Right lobe of liver (tissue), 6 donors: Measurements from ENCODE around the gene MYOF. TPM values are rescaled to one million over a fixed set of nuclear protein-coding genes. Genes with fewer than 3 reads are reported as not detected.
"Not testable (repeated sequence)": the region's sequence is repeated elsewhere in the genome, so short reads cannot be mapped to it uniquely, and the experiment has no call there.

Experiments used
- ATAC-seq, 4 donors: fragments of 200-7000 bp; cut with Tn5 transposase; one replicate each; pipeline ENCODE4 v1.9.1; 2020; ENCODE audit warnings: mild to moderate bottlenecking in 4 of 4, moderate library complexity in 4 of 4
- DNase-seq, 3 donors: peaks; one replicate each; pipeline ENCODE4 v3.0.0-alpha.2; 2020
- H3K27ac ChIP-seq, 3 donors: fragments of 200-600 bp; one replicate each; pipeline ENCODE4 v1.8.0; 2022
- H3K27me3 ChIP-seq, 2 donors: fragments of 200-600 bp; one replicate each; pipeline ENCODE4 v1.8.0; 2022
- H3K36me3 ChIP-seq, 4 donors: fragments of 200-600 bp; sonication (generic) in 1 of 4; one replicate each; pipeline versions ENCODE4 v1.5.1 to v1.8.0; 2017 to 2022; ENCODE audit warnings: control low read depth in 1 of 4
- H3K4me1 ChIP-seq, 4 donors: fragments of 200-600 bp; sonication (generic) in 1 of 4; one replicate each; pipeline versions ENCODE4 v1.5.1 to v1.8.0; 2017 to 2022; ENCODE audit warnings: control low read depth in 1 of 4
- H3K4me3 ChIP-seq, 3 donors: fragments of 200-600 bp; one replicate each; pipeline ENCODE4 v1.8.0; 2022
- H3K9me3 ChIP-seq, 4 donors: fragments of 200-600 bp; sonication (generic) in 1 of 4; one replicate each; pipeline versions ENCODE4 v1.5.1 to v1.8.0; 2017 to 2022; ENCODE audit warnings: control low read depth in 1 of 4
- POLR2A ChIP-seq: fragments of 450-650 bp; IDR thresholded peaks from one replicate; pipeline ENCODE4 v1.6.1; 2017; ENCODE audit warnings: antibody characterized with exemption, mild to moderate bottlenecking
- WGBS: methylation state at CpG from one replicate; pipeline ENCODE4 v1.1.6; 2018; ENCODE audit warnings: low coverage, low lambda C conversion rate; ENCODE audit not compliant: insufficient coverage; ENCODE audit errors: missing lambda C conversion rate; 5-methylcytosine and 5-hydroxymethylcytosine counted together
- intact Hi-C, 2 donors: fragments of 100-400 bp; cut with DNase I; formaldehyde crosslinking; loops; one replicate each; pipeline versions ENCODE4 v1.11.2 to v1.14.1; 2022
- total RNA-seq, 6 experiments: library from RNA; depleted of rRNA in 2 of 6; stranded (reverse); fragments of >200 nt in 2 of 6; fragmentation: NEBNext Ultra II Directional in 3 of 6; extraction: Animal tissue kit (Norgen Biotek cat#: 25700) in 3 of 6; gene quantifications; one replicate each; pipeline versions ENCODE4 v1.1.0 to v1.2.4, GENCODE V29; 2016 to 2023
- TF ChIP-seq, protein P1 (sequence below), 4 donors: fragments of 200-600 bp in 3 of 4; fragments of 450-650 bp in 1 of 4; IDR thresholded peaks; one replicate each; pipeline versions ENCODE4 v1.5.1 to v1.8.0; 2016 to 2022; ENCODE audit warnings: antibody characterized with exemption in 4 of 4, mild to moderate bottlenecking in 2 of 4
- donor health status: DM: no; HTN: yes; CAD: no.
- donor health status: DM: no; HTN: no; CAD: no.
- donor health status: DM: no; HTN: no; CAD: no.
- donor health status: DM: no; HTN: yes; CAD: no.
- donor health status: DM: no; HTN: yes; CAD: no.

MYOF gene
- total RNA-seq, 6 experiments from 2014 or later, result 1.9 to 14.6 (median 3.2) TPM

DNA sequence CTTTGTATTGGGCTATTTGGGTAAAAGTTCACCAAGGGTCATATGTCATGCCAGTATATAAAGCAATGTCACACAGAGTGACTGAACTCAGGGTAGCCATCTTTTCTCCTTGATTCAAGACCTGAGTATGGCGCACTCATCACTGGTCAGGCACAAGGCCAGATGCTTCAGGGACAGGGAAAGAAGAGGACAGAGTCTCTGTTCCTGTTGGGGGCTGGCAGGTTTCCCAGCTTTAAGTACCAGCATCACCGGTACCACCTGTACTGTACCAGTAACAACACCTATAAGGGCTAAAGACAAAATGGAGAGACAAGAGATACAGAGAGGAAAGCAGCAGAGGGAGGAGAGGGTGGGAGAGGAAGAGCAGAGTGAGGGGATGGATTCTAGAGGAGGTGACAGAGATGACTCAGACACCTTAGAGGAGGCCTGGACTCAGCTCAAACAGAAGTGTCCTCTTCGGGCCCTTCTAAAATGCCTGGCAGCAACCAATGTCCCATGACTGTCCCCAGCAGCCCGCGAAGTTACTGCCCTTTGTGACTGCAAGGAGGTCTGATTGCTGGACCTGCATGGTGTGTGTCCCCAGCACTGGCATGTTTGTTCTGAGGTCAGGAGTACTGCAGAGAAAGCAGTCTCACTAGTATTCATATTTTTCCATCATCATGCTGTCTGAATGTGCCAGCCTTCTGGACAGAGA is 191.3 kb downstream of the MYOF start:
- ATAC-seq, result no peak
- H3K27ac ChIP-seq, result no peak overlapping the region
- intact Hi-C loops, result no loop called here
- TF ChIP-seq, protein P1, sequence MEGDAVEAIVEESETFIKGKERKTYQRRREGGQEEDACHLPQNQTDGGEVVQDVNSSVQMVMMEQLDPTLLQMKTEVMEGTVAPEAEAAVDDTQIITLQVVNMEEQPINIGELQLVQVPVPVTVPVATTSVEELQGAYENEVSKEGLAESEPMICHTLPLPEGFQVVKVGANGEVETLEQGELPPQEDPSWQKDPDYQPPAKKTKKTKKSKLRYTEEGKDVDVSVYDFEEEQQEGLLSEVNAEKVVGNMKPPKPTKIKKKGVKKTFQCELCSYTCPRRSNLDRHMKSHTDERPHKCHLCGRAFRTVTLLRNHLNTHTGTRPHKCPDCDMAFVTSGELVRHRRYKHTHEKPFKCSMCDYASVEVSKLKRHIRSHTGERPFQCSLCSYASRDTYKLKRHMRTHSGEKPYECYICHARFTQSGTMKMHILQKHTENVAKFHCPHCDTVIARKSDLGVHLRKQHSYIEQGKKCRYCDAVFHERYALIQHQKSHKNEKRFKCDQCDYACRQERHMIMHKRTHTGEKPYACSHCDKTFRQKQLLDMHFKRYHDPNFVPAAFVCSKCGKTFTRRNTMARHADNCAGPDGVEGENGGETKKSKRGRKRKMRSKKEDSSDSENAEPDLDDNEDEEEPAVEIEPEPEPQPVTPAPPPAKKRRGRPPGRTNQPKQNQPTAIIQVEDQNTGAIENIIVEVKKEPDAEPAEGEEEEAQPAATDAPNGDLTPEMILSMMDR (IDR thresholded peaks at IDR 0.05), result no peak
- TF ChIP-seq POLR2A, result no peak
- no peaks in the 10 kb centered on the region for H3K36me3 ChIP-seq
- no peaks in the 10 kb centered on the region for H3K27me3 ChIP-seq
- H3K4me1 ChIP-seq, result no peaks in the 10 kb centered on the region
- DNase-seq, result no peak
- no peaks in the 10 kb centered on the region for H3K9me3 ChIP-seq
- H3K4me3 ChIP-seq, result no peak overlapping the region
- 100% methylated on average over 1 of the region's 5 CpGs for WGBS

DNA sequence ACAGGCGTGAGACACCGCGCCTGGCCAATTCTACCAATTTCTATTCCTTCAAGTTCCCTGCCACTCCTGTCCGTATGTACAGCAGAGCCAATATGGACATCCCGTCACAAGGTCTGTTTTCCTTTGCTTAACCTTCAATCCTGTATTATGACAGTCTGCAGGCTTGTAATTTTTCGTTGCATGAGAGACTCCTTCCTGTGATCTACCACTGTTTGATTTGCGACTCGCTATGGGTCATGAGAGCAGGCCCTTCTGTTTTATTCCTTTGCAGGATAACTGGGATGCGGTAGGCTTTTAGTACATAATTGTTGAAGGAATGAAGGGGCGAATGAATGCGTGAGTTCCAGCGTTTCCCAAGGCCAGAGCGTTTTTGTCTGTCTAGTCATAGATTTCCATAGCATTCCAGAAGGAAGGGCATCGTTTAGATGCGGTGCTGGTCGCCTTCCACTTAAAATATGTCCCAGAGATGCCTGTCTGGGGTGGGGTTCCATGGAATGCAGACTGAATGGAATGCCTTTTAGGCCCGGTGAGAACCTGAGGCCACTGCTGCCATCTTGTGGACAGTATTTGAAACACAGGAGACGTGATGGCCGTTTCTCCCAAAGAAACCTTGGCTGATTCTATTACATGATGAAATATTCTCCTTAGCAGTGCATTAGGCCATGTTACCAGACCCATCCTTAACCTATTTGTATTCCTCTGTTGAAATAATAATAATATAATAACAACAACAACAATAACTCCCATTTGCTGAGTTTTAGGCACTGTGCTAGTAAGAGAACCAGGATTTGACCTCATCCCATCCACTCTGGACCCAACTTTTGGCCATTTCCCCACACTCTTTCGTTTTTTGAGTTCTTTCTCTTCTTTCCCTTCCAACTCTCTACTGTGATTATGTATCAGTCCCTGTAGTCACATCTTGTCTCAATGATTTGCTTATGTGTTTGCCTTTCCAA is 193.2 kb downstream of the MYOF start:
- ATAC-seq (peak; percentile 95 to 99 (median 98)), DNase-seq (peak; percentile 48 to 70 (median 62))
- Histone ChIP-seq H3K27me3 (no peaks in the 10 kb centered on the region), H3K36me3 (no peaks in the 10 kb centered on the region), H3K9me3 (no peaks in the 10 kb centered on the region), H3K27ac (no peak overlapping the region), H3K4me1 (no peaks in the 10 kb centered on the region), H3K4me3 (no peak overlapping the region)
- WGBS, result 51% methylated on average over 20 of the region's 20 CpGs
- intact Hi-C loops, result loop anchor here (5.0 to 10.0 kb wide), 3 partner anchors 174 to 204 kb away; no protein-coding TSS in a partner anchor
- TF ChIP-seq POLR2A, result no peak
- TF ChIP-seq, protein P1 (IDR thresholded peaks at IDR 0.05), result peak; percentile 85 to 91 (median 88)

DNA sequence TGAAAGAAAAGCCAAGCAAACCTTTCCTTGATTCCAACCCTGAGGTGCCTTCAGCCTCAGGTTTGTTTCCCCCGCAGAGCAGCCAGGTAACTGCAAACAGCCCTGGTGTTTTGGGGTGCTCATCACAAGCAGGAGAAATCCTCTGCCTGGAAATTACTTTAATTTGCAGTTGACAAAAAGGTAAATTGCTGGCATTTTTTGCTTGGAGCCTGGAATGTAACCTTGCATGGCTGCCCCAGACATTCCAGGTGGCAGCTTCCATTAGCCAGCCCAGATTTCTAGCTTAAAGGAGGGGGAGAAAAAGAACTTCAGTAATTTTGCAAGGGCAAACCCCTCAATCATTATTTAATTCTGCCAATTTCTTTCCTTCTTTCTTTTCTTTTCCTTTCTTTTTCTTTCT is 194.4 kb downstream of the MYOF start:
- H3K27ac ChIP-seq, result no peak overlapping the region
- no peaks in the 10 kb centered on the region for H3K36me3 ChIP-seq
- intact Hi-C loops, result loop anchor here (5.0 to 10.0 kb wide), 3 partner anchors 173 to 203 kb away; no protein-coding TSS in a partner anchor
- ATAC-seq, result no peak
- H3K4me1 ChIP-seq, result no peaks in the 10 kb centered on the region
- TF ChIP-seq POLR2A, result no peak
- TF ChIP-seq, protein P1 (IDR thresholded peaks at IDR 0.05), result no peak
- DNase-seq, result no peak
- H3K4me3 ChIP-seq, result no peak overlapping the region
- 100% methylated on average over 1 of the region's 1 CpG for WGBS
- no peaks in the 10 kb centered on the region for H3K27me3 ChIP-seq
- no peaks in the 10 kb centered on the region for H3K9me3 ChIP-seq

DNA sequence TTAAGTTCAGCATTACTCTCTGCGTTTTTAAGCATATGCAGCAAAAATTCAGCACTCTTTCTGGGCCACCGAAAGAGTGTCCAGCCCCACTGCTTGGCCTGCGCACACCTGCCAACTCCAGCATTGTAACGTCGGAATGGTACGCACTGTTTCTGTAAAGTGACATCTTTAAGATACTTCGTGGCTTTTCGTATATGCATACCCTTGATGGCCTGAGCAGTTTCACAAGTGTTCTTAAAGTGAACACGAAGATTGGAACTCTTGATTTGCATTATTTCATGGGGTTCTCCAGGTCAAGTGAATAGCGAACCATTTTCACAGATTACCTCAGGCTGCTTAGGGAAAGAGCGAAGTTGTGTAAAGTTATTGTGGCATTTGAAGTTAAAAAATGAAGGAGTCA is 197.9 kb downstream of the MYOF start:
- H3K27ac ChIP-seq, H3K9me3 ChIP-seq, H3K36me3 ChIP-seq, DNase-seq, H3K4me1 ChIP-seq, H3K4me3 ChIP-seq, ATAC-seq, H3K27me3 ChIP-seq: not testable (repeated sequence)
- intact Hi-C loops, result loop anchor here in 1 of 2 donors (10.0 kb wide), 2 partner anchors 169 to 199 kb away; no protein-coding TSS in a partner anchor
- WGBS, result 69% methylated on average over 5 of the region's 11 CpGs
